CD4-positive, alpha-beta memory T cell (primary cell): ENCODE results near the gene CHST14. TPM values are rescaled to one million over a fixed set of nuclear protein-coding genes. Genes with fewer than 3 reads are reported as not detected.
A peak's percentile ranks its signal among the peaks of the same experiment; 100 is the strongest.

Source experiments
- CTCF ChIA-PET: fragments of 350-600 bp; sonication (Branson Sonifier 250); formaldehyde crosslinking; loops from one replicate; lab custom pipeline; 2021; ENCODE audit warnings: inconsistent platforms; ENCODE audit not compliant: partially characterized antibody; lab: Charles Lee
- POLR2A ChIA-PET: fragments of 350-600 bp; sonication (Branson Sonifier 250); formaldehyde crosslinking; loops from one replicate; lab custom pipeline; 2021; ENCODE audit not compliant: partially characterized antibody; lab: Charles Lee
- DNase-seq, 5 donors: peaks; one replicate each; pipeline versions ENCODE4 v3.0.0 to v3.0.0-alpha.2; 2020 to 2022; ENCODE audit warnings: mixed read lengths in 1 of 5
- H3K27ac ChIP-seq: one replicate; pipeline ENCODE4 v1.7.0; 2013; ENCODE audit warnings: low read depth, low read length
- H3K27me3 ChIP-seq: 2 replicates; pipeline ENCODE4 v1.7.0; 2013; ENCODE audit warnings: mild to moderate bottlenecking, low read length, moderate library complexity; ENCODE audit not compliant: insufficient read depth
- H3K36me3 ChIP-seq: 2 replicates; pipeline ENCODE4 v1.7.0; 2013; ENCODE audit warnings: mild to moderate bottlenecking, low read length, moderate library complexity; ENCODE audit not compliant: insufficient read depth
- H3K4me1 ChIP-seq: 2 replicates; pipeline ENCODE4 v1.7.0; 2013; ENCODE audit warnings: mild to moderate bottlenecking, low read length, moderate library complexity; ENCODE audit not compliant: insufficient read depth
- H3K4me3 ChIP-seq, 2 donors: one replicate each; pipeline ENCODE4 v1.7.0; 2013; ENCODE audit warnings: low read length in 2 of 2, mild to moderate bottlenecking in 1 of 2
- H3K9me3 ChIP-seq, 2 donors: one replicate each; pipeline ENCODE4 v1.7.0; 2013; ENCODE audit warnings: low read length in 2 of 2, control low read depth in 1 of 2; ENCODE audit not compliant: control insufficient read depth in 1 of 2
- H3K27ac Mint-ChIP-seq, 7 donors: one replicate each; pipeline ENCODE4 v1.8.0; 2020 to 2021; ENCODE audit warnings: mixed read lengths in 7 of 7, mild to moderate bottlenecking in 6 of 7, inconsistent platforms in 3 of 7, moderate library complexity in 3 of 7
- H3K27me3 Mint-ChIP-seq, 2 donors: one replicate each; pipeline ENCODE4 v1.8.0; 2020 to 2021; ENCODE audit warnings: mixed read lengths in 2 of 2
- H3K36me3 Mint-ChIP-seq, 2 donors: one replicate each; pipeline ENCODE4 v1.8.0; 2020 to 2021; ENCODE audit warnings: mixed read lengths in 2 of 2, inconsistent platforms in 1 of 2, mild to moderate bottlenecking in 1 of 2
- H3K4me1 Mint-ChIP-seq, 4 donors: one replicate each; pipeline ENCODE4 v1.8.0; 2020 to 2021; ENCODE audit warnings: mixed read lengths in 4 of 4, mild to moderate bottlenecking in 1 of 4
- H3K4me3 Mint-ChIP-seq, 8 donors: one replicate each; pipeline ENCODE4 v1.8.0; 2020 to 2021; ENCODE audit warnings: mixed read lengths in 8 of 8, mild to moderate bottlenecking in 7 of 8, moderate library complexity in 6 of 8, inconsistent platforms in 3 of 8
- H3K9me3 Mint-ChIP-seq, 8 donors: one replicate each; pipeline ENCODE4 v1.8.0; 2020 to 2021; ENCODE audit warnings: mixed read lengths in 8 of 8, mild to moderate bottlenecking in 5 of 8, inconsistent platforms in 3 of 8, moderate library complexity in 1 of 8
- intact Hi-C: fragments of 100-400 bp; cut with micrococcal nuclease; formaldehyde crosslinking; loops from one replicate; pipeline ENCODE4 v1.15.1; 2023
- polyA plus RNA-seq, 2 donors: library from polyadenylated mRNA; unstranded; fragments of 300-500 nt; fragmentation: Illumina TruSeq; gene quantifications; one replicate each; pipeline ENCODE4 v1.2.3, GENCODE V29; 2021
- total RNA-seq, 2 experiments: library from RNA; stranded (reverse); gene quantifications; one replicate each; pipeline ENCODE4 v1.2.3, GENCODE V29; 2021

The CHST14 gene
- total and polyA plus RNA-seq, 4 experiments from 2014 or later: 0.64 to 10.5 (median 5.3) TPM

GRCh38 chr15:40471808-40472150 lies 995 bp downstream of the CHST14 start:
- CTCF ChIA-PET: no interaction called here
- H3K4me3 ChIP-seq: peak overlapping the region; percentile 58 to 74
- Mint-ChIP-seq H3K4me3 (peak overlapping the region; percentile 87 to 93 (median 90)), H3K4me1 (peaks cover 10 to 25% (median 16%) of the 10 kb centered on the region in 4 donors), H3K27me3 (no peaks in the 10 kb centered on the region), H3K27ac (peak overlapping the region; percentile 53 to 91 (median 88)), H3K36me3 (peaks cover 0 to 8% of the 10 kb centered on the region in 2 donors), H3K9me3 (no peaks in the 10 kb centered on the region)
- no peaks in the 10 kb centered on the region for H3K36me3 ChIP-seq
- POLR2A ChIA-PET: interaction anchor here (1.0 kb wide), 1 partner anchor 31 kb away, joined by 3 read pairs; the partner anchor contains the start of gene BAHD1
- no peaks in the 10 kb centered on the region for H3K9me3 ChIP-seq
- peaks cover 19% of the 10 kb centered on the region for H3K4me1 ChIP-seq
- peak overlapping the region; percentile 70 for H3K27ac ChIP-seq
- intact Hi-C loops: loop anchor here (2.0 to 5.0 kb wide), 2 partner anchors 17 to 34 kb away; no protein-coding TSS in a partner anchor
- H3K27me3 ChIP-seq: no peaks in the 10 kb centered on the region
- DNase-seq: peak in 1 of 5 donors; percentile 27

GRCh38 chr15:40472171-40472727 lies 1.5 kb downstream of the CHST14 start:
- Histone ChIP-seq H3K27me3 (no peaks in the 10 kb centered on the region), H3K27ac (no peak overlapping the region), H3K4me3 (peak overlapping the region; percentile 58 to 74), H3K36me3 (no peaks in the 10 kb centered on the region), H3K9me3 (no peaks in the 10 kb centered on the region), H3K4me1 (peaks cover 17% of the 10 kb centered on the region)
- peak overlapping the region in 6 of 7 donors; percentile 32 to 91 (median 74) for H3K27ac Mint-ChIP-seq
- no peaks in the 10 kb centered on the region for H3K9me3 Mint-ChIP-seq
- POLR2A ChIA-PET: interaction anchor here (1.0 kb wide), 1 partner anchor 32 kb away, joined by 3 read pairs; the partner anchor contains the start of gene BAHD1
- H3K4me1 Mint-ChIP-seq: peaks cover 7 to 21% (median 13%) of the 10 kb centered on the region in 4 donors
- no peaks in the 10 kb centered on the region for H3K27me3 Mint-ChIP-seq
- intact Hi-C loops: loop anchor here (5.0 kb wide), 1 partner anchor 35 kb away; no protein-coding TSS in a partner anchor
- H3K36me3 Mint-ChIP-seq: peaks cover 0 to 3% of the 10 kb centered on the region in 2 donors
- no peak for DNase-seq
- peak overlapping the region; percentile 87 to 93 (median 90) for H3K4me3 Mint-ChIP-seq
- CTCF ChIA-PET: no interaction called here

- DNase-seq: no peak
- no peak overlapping the region for H3K27ac ChIP-seq
- H3K4me3 ChIP-seq: no peak overlapping the region
- Mint-ChIP-seq H3K9me3 (no peaks in the 10 kb centered on the region), H3K4me1 (peaks cover 6 to 18% (median 13%) of the 10 kb centered on the region in 4 donors), H3K36me3 (no peaks in the 10 kb centered on the region), H3K4me3 (no peak overlapping the region), H3K27ac (no peak overlapping the region), H3K27me3 (peaks cover 0 to 2% of the 10 kb centered on the region in 2 donors)
- CTCF ChIA-PET: no interaction called here
- H3K27me3 ChIP-seq: no peaks in the 10 kb centered on the region
- H3K4me1 ChIP-seq: peaks cover 17% of the 10 kb centered on the region
- H3K9me3 ChIP-seq: no peaks in the 10 kb centered on the region
- intact Hi-C loops: loop anchor here (5.0 kb wide), 1 partner anchor 37 kb away; no protein-coding TSS in a partner anchor
- no peaks in the 10 kb centered on the region for H3K36me3 ChIP-seq
- POLR2A ChIA-PET: interaction anchor here (1.0 kb wide), 1 partner anchor 32 kb away, joined by 3 read pairs; no protein-coding TSS in a partner anchor
Measured at GRCh38 chr15:40474581-40474980, 3.8 kb downstream of the CHST14 start.

GRCh38 chr15:40477642-40478327 lies 7.0 kb downstream of the CHST14 start:
- POLR2A ChIA-PET: interaction anchor here (0.7 to 0.8 kb wide), 2 partner anchors 32 to 37 kb away, joined by 3 to 4 read pairs; partner anchors contain the start of gene BAHD1
- H3K4me1 Mint-ChIP-seq: peaks cover 0 to 7% (median 1%) of the 10 kb centered on the region in 4 donors
- H3K4me1 ChIP-seq: peaks cover 3% of the 10 kb centered on the region
- no peak overlapping the region for H3K4me3 ChIP-seq
- H3K4me3 Mint-ChIP-seq: no peak overlapping the region
- no peak overlapping the region for H3K27ac Mint-ChIP-seq
- no peaks in the 10 kb centered on the region for H3K36me3 ChIP-seq
- intact Hi-C loops: no loop called here
- no peaks in the 10 kb centered on the region for H3K9me3 ChIP-seq
- H3K27ac ChIP-seq: no peak overlapping the region
- no peaks in the 10 kb centered on the region for H3K27me3 ChIP-seq
- peaks cover 5 to 8% of the 10 kb centered on the region in 2 donors for H3K27me3 Mint-ChIP-seq
- CTCF ChIA-PET: interaction anchor here (0.6 kb wide), 1 partner anchor 791 kb away, joined by 3 read pairs; no protein-coding TSS in a partner anchor
- no peak for DNase-seq
- H3K9me3 Mint-ChIP-seq: no peaks in the 10 kb centered on the region
- no peaks in the 10 kb centered on the region for H3K36me3 Mint-ChIP-seq

GRCh38 chr15:40479024-40479423 lies 8.2 kb downstream of the CHST14 start:
- Mint-ChIP-seq H3K4me1 (peaks cover 0 to 5% (median 0%) of the 10 kb centered on the region in 4 donors), H3K9me3 (no peaks in the 10 kb centered on the region), H3K4me3 (no peak overlapping the region), H3K36me3 (no peaks in the 10 kb centered on the region), H3K27ac (no peak overlapping the region), H3K27me3 (peaks cover 5 to 8% of the 10 kb centered on the region in 2 donors)
- ChIA-PET CTCF (interaction anchor here (0.6 to 1.0 kb wide), 2 partner anchors 8 to 28 kb away, joined by 3 to 4 read pairs; no protein-coding TSS in a partner anchor), POLR2A (no interaction called here)
- H3K27me3 ChIP-seq: no peaks in the 10 kb centered on the region
- no peaks in the 10 kb centered on the region for H3K9me3 ChIP-seq
- no peaks in the 10 kb centered on the region for H3K36me3 ChIP-seq
- intact Hi-C loops: no loop called here
- no peak overlapping the region for H3K4me3 ChIP-seq
- H3K27ac ChIP-seq: no peak overlapping the region
- H3K4me1 ChIP-seq: no peaks in the 10 kb centered on the region
- no peak for DNase-seq

- Mint-ChIP-seq H3K4me1 (no peaks in the 10 kb centered on the region), H3K27ac (no peak overlapping the region), H3K36me3 (no peaks in the 10 kb centered on the region), H3K9me3 (peaks cover 0 to 2% (median 0%) of the 10 kb centered on the region in 8 donors), H3K4me3 (no peak overlapping the region), H3K27me3 (peaks cover 5 to 13% of the 10 kb centered on the region in 2 donors)
- H3K36me3 ChIP-seq: no peaks in the 10 kb centered on the region
- no peak overlapping the region for H3K27ac ChIP-seq
- no peaks in the 10 kb centered on the region for H3K27me3 ChIP-seq
- DNase-seq: no peak
- no peaks in the 10 kb centered on the region for H3K4me1 ChIP-seq
- H3K9me3 ChIP-seq: no peaks in the 10 kb centered on the region
- POLR2A ChIA-PET: no interaction called here
- intact Hi-C loops: no loop called here
- CTCF ChIA-PET: no interaction called here
- no peak overlapping the region for H3K4me3 ChIP-seq
Measured at GRCh38 chr15:40481341-40482074, 10.7 kb downstream of the CHST14 start.
